Panc1 (cell line): ENCODE data around the gene MRPL27.

ENCODE experiments used
- CTCF ChIP-seq: fragments of 450-650 bp; IDR thresholded peaks from 2 replicates; pipeline ENCODE4 v1.5.1; 2017; ENCODE audit warnings: mild to moderate bottlenecking
- REST ChIP-seq, 2 experiments: IDR thresholded peaks; 2 replicates each; pipeline ENCODE4 v1.6.1; 2011 to 2012; ENCODE audit warnings: low read depth in 2 of 2, control low read depth in 1 of 2, low read length in 1 of 2, mild to moderate bottlenecking in 1 of 2, moderate library complexity in 1 of 2; ENCODE audit not compliant: insufficient read depth in 1 of 2
- SIN3A ChIP-seq: IDR thresholded peaks from 2 replicates; pipeline ENCODE4 v1.6.1; 2012; ENCODE audit warnings: low read depth, mild to moderate bottlenecking, low read length, moderate library complexity, borderline replicate concordance; ENCODE audit not compliant: insufficient read depth

GRCh38 chr17:50364715-50365114 is 8.3 kb downstream of the MRPL27 start:
- TF ChIP-seq CTCF: no peak
- TF ChIP-seq REST (IDR thresholded peaks at IDR 0.05; ENCODE audit: insufficient read depth in 1 of 2, low read depth in 2 of 2, low read length in 1 of 2): no peak
- TF ChIP-seq SIN3A: no peak
